DND-41 (cell line): ENCODE measurements around the gene MACROD2.

Experiments
- CTCF ChIP-seq: IDR thresholded peaks from 2 replicates; pipeline ENCODE4 v1.5.1; 2012; ENCODE audit warnings: borderline replicate concordance, low read length, moderate library complexity, mild to moderate bottlenecking; ENCODE audit not compliant: poor library complexity, severe bottlenecking; ENCODE audit errors: extremely low read depth
- EZH2 ChIP-seq: IDR thresholded peaks from 3 replicates; pipeline ENCODE4 v1.6.1; 2012; ENCODE audit warnings: borderline replicate concordance, low read depth, mild to moderate bottlenecking, moderate library complexity, low read length, inconsistent platforms; ENCODE audit not compliant: severe bottlenecking

- TF ChIP-seq CTCF (no peak), EZH2 (no peak)
These were observed 1602.0 kb downstream of the MACROD2 start for GRCh38 chr20:15597306-15597705.
